Ureter (tissue), 1 donor: ENCODE data around the gene EARS2. TPM values are rescaled to one million over a fixed set of nuclear protein-coding genes. Genes with fewer than 3 reads are reported as not detected.
A peak's percentile ranks its signal among the peaks of the same experiment; 100 is the strongest.
"Not testable (repeated sequence)": the region's sequence is repeated elsewhere in the genome, so short reads cannot be mapped to it uniquely, and the experiment has no call there.

Experiments
- DNase-seq: peaks from one replicate; pipeline ENCODE4 v3.0.0-alpha.2; 2020; ENCODE audit warnings: low spot score
- total RNA-seq: library from RNA; stranded (reverse); gene quantifications from one replicate; pipeline ENCODE4 v1.2.4, GENCODE V29; 2023
- donor health status: DM: yes; HTN: yes; CAD: no.

Gene EARS2
- total RNA-seq: 45.6 TPM

DNA sequence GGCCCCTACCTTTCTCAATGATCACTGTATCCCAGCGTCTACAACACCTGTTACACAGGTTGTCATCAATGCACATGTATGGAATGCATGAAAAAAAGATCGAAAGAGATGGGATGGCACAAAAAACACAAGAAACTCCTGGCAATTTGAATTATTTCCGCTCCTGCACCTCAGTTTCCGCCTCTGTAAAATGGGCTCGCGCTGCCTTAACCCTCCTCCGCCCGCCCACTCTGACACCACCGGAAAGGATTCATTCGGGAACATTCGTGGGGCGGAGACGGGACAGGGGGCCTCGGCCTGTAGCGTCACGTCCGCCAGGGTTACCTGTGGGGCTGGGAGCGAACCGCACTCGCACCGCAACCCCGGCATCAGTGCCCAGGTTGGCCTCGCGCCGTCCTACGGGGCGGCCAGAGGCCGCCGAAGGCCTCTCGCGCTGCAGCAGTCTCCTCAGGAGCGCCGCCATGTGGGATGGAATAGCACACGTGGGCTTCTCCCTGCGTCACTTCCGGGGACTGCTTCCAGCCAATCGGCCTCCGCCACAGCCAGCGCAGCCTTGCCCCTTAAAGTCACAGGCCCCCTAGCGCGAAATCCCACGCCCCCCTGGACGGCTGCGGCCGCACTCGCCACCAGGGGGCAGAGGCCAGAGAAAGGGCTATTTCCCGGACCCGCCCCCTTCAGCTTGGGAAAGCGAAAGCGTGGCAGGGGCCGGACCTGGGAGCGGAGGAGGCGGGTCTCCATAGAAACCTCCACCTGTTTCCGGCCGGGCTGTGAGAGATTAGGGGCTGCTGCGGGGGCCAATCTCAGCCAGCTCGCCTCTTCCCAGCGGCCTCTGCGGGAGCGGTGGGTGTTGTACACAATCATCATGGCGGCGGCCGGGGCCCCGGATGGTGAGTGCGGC is at the start of gene EARS2, which contains the start of gene UBFD1:
Gene EARS2 (minus strand): TSS at position 470 of the 898 bp plus-strand sequence. CDS start 7 bp downstream, at position 463.
Gene UBFD1 (plus strand): TSS at position 847 of the 898 bp plus-strand sequence. CDS start 16 bp downstream, at position 863.
- peak; percentile 98 for DNase-seq

DNA sequence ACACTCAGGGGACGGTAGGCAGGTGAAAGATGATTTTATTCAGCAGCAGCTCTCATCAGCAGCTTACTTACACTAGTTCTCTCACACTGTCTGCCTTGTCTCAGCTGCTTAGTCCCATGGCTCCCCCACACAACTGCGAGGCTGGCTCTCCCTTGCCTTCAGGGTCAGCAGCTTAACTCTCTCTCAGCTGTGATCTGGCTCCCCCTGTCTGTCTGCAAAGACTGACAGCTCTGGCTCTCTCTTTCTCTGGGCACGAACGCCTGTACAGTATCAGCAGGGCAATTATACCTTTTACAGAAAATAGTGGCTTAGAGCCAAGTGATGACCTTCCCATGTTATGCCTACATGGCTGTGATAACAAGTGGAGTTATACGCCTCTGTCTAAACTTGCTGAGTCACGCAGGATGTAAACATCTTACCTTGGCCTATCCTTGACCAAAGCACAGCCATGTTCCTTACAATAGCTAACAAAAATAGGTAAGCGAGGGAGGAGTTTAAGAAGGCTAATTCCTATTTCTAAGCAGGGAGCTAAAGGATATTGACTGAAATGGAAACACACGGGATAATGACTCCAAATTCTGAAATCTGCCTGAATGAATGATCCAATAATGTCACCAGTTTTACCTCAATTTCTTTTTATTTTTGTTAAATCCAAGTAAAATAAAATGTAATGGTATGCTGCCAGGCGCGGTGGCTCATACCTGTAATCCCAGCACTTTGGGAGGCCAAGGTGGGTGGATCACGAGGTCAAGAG is 40.0 kb upstream of the EARS2 start:
- DNase-seq: no peak

DNA sequence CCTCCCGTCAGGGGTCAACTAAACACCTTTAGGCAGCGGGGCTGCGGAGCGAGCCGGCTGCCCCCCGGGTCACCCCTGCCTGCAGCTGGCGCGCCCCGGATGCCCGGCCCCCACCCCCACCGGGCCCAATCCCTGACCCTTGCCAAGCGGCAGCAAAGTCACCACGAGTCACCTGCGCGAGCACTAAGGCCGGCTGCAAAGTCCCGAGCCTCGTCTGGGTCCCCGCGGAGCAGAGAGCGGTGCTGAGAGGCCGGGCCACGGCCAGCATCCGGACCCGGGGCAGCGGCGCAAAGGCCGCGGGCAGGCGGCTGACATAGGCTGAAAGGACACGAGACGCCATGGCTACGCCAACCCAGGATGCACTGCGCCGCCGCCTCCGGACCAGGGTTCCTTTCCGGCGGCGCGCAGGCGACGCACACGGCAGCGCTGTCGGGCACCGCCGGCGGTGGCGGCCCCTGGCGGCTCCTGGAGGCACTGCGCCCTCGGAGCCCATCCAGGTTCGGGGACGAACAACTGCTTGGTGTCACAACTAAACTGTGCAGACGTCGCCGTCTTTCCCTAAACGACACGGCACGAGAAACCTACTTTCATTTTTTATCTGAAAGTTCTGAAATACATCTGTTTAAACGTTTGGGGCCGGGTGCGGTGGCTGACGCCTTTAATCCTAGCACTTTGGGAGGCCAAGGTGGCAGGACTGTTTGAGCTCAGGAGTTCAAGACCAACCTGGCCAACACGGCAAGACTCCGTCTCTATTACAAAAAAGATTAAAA is 39.0 kb upstream of the EARS2 start, which contains the start of gene NDUFAB1:
Gene NDUFAB1 (minus strand): TSS at position 366 of the 770 bp plus-strand sequence. CDS start 26 bp downstream, at position 340.
- DNase-seq: peak; percentile 90

DNA sequence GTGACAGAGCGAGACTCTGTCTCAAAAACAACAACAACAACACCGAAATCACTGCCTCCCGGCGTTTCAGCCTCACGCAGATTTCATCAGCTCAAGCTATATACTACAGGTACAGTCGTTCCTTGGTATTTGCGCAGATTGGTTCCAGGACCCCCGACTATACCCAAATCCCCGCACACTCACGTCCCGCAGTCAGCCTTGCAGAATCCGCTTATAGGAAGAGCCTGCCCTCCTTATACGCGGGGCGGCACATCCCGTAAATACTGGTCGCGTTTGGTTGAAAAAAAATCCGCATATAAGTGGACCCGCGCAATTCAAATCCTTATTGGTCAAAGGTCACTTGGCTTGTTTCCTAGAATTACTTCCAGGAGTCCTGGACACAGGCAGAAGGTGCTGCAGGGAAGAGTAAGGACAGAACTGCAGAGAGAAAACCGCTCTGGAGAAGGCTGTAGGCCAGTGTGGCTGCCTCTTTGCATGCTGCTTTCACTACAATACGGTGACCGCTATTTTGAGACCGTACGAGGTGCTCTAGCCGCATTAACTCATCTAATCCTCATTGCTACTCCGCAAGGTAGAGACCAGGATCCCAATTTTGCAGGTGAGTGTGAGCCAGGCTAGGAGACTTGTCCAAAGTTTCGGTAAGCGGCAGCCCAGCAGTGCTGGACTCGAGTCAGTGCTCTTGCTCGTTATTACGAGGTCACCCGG is 38.2 kb upstream of the EARS2 start:
- DNase-seq: no peak

DNA sequence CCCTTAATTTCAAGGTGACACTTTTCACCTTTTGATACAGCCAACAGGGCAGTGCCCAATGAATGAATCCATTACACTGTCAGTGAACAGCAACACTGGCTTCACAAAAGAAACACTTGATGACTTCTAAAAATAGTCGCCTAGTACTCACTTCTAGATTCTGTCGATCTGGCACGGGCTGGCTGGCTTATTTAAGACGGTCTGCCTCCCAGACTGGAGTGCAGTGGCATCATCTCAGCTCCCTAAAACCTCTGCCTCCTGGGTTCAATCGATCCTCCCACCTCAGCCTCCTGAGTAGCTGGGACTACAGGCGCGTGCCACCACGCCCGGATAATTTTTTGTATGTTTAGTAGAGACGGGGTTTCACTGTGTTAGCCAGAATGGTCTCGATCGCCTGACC is 37.0 kb upstream of the EARS2 start:
- DNase-seq: no peak

DNA sequence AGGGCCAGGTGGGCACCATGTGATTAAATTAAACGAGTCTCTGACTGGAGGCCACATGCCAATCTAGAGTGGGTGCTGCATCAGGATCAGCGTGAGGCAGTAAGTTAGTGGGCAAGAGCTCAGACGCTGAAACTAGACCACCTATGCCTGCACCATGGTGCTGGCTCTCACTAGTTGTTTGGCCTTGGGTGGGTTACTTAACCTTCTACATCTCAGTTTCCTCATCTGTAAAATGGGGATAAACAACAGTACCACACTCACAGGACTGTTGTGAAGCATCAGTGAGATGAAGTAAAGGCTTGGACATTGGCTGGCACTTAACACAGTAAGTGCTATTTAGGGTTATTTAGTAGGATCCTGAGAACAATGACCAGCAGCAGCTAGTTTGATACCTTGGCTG is 33.0 kb upstream of the EARS2 start:
- DNase-seq: no peak

DNA sequence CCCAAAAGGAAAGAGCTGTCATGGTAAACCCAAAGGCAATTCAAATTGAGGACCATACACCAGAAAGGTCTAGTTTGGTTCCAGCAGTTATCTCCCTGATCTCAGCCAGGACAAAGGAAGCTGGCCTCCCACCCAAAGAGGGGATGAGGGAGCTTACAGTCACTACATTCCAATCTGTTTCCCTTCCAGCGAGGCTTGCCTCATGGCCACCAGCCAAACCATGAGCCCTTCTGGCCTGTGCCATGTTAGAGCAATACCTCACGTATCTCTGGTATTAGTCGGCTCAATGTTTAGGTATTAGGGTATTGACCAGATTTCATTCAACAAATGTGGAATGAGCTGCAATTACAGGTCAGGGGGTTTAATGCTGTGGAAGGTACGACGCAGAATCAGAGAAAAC is 30.6 kb upstream of the EARS2 start:
- no peak for DNase-seq

DNA sequence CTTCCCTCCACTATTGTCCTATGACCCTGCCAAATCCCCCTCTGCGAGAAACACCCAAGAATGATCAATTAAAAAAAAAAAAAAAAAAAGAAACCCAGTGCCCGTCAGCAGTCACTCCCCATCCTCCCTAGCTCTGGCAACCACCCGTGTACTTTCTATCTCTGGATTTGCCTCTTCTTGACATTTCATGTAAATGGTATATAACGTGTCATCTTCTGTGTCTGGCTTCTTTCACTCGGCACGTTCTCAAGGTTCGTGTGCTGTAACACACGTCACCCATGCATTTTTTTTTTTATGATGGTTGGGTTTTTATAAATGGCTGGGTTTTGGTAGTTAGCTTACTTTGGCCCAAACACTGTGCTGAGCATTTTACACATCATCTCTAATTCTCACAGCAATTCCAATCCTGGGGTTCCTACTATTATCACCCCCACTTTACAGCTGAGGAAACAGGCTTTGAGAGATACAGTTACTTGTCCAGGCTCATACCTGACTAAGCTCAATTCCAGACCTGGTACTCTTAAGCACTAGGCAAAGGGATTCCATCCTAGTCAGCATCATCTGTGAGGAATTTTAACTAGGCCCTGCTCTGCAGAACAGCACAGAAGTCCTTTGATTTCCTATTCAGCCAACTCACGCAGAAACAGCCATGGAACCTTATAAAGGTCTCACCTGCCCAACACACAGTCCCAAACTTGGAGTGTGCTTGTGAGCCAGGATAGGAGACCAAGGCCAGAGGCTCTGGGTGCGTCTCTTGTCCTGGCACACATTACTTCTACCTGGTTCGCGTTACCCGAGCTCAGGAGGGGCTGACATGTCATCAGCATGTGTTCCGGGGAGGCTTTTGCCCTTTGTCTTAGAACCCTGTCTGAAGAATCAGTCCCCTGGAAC is 27.3 kb upstream of the EARS2 start:
- no peak for DNase-seq

DNA sequence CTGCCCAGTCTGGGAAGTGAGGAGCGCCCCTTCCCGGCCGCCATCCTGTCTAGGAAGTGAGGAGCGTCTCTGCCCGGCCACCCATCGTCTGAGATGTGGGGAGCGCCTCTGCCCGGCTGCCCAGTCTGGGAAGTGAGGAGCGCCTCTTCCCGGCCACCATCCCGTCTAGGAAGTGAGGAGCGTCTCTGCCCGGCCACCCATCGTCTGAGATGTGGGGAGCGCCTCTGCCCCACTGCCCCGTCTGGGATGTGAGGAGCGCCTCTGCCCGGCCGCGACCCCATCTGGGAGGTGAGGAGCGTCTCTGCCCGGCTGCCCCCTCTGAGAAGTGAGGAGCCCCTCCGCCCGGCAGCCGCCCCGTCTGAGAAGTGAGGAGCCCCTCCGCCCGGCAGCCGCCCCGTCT is 26.1 kb upstream of the EARS2 start:
- DNase-seq: not testable (repeated sequence)

DNA sequence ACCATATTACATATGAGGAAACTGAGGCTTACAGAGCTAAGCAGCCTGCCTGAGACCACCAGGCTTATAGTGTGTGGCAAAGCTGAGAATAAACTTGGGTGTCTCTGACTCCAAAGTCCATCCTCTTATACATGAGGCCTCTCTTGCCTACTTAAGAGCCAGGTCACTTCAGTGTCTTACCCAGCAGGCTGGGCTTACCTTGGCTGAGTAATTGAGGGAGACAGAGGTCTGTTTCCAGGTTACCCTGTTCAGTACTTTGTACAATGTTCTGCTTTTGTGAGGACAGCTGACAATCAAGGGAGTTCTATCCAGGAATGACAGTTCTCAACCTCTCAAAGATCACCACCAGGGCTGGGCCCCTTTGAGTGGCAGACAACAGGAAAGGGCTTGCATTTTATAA is 24.6 kb upstream of the EARS2 start:
- no peak for DNase-seq

DNA sequence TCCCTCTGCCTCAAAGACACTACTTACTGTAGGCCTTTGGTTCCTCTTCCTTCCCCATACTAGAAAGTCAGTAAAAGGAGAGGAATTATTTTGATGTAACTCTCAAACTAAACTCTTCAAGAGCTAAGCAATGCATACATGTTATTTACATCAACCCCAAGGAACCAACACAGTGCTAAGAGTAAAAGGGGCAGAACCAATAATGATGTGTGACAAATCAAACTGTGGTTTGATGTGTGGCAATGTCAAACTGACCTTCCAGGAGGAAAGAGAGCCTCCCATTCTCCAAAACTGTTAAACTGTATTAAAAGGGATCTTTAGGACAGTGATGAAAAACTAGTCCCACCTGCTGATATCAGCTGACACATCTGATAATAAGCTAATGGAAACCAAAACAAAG is 23.2 kb upstream of the EARS2 start:
- DNase-seq: no peak

DNA sequence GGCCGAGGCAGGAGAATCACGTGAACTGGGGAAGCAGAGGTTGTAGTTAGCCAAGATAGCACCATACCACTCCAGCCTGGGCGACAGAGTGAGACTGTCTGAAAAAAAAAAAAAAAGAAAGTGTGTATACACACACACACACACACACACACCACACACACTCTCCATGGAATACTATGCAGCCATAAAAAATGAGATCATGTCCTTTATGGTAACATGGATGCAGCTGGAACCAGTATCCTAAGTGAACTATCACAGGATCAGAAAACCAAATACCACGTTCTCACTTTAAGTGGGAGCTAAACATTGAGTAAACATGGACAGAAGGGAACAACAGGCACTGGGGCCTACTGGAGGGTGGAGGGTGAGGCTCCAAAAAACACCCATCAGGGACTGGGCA is 22.2 kb upstream of the EARS2 start:
- DNase-seq: no peak

DNA sequence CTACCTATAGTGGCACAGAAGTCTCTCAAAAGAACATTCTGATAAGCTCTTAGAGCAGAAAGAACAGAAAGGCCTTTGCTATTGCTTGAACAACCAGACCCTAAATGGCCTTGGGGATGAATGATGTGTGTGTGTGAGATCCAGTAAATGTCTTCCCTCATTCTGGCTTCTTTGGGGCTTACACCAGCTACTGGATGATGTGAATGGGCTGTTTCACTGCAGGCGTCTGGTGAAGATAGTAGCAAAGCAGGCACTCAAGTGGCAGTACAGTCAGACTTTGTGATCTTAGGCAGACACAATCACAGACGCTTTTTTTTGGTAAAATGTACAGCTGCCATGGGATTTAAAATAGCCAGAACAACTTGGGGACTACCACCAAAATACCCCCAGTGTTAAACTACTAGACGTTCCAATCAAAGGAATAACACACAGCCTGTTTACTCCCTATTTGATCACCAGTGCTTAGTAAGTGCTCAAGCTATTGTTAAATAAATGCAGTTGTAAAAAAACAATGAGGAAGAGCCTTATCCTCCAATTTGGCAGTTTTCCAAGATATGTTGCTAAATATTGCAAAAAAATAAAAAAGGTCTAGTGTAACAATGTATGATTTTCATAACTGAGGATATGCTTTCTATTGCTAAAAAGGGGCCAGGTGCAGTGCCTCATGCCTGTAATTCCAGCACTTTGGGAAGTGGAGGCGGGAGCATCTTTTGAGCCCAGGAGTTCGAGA is 21.1 kb upstream of the EARS2 start:
- no peak for DNase-seq

DNA sequence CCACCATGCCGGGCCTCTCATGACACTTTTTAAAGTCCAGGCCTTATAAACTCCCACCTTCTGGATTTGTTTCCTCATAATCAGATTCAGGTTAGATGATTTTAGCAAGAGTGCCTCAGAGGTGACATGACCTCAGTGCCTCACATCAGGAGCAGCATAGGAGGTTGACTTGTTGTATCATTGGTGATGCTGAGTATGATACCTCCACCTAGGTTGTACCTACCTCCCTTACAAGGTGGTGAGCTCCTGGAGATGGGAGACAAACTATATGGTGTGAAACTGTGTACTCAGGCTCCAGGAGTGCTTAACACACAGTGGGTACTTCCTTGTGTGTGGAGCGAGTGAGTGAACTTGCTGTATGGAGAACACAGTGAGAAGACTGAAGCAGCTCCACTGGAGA is 20.3 kb upstream of the EARS2 start:
- no peak for DNase-seq

DNA sequence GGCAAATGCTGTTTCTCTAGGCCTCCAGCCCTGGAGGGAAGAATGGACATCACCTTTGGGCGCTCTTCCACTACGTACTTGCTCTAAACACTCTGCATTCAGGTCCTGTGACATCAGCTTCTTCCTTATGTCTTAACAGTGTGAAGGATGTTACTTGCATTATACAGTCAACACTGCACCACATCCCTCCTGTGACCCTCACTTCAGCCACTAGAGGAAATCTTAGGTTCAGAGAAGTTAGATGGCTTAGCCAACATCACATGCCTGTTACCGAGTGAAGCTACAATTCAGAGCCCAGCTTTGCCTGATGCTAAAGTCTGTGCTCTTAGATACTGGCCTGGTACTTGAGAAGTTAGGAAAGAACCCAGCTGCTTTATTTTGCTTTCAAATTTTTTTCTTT is 18.7 kb upstream of the EARS2 start:
- no peak for DNase-seq

DNA sequence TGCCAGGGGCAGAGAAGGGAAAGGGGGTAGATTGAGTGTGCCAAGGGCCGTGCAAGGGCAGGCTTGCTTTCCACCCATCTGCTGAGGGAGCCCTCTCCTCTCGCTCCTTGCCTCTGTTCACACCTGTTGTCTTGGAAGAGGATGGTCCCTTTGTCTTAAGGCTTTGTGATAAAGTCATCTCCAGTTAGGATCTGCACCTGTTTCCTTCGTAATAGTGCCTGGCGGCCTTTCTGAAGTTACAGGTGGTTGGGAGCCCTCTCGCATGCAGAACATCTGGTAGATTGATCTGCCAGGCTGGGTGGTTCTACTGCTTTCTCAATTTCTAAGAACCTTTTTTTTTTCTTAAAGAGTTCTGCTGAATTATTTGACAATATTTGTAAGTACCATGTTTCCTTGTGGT is 16.7 kb upstream of the EARS2 start:
- DNase-seq: no peak

DNA sequence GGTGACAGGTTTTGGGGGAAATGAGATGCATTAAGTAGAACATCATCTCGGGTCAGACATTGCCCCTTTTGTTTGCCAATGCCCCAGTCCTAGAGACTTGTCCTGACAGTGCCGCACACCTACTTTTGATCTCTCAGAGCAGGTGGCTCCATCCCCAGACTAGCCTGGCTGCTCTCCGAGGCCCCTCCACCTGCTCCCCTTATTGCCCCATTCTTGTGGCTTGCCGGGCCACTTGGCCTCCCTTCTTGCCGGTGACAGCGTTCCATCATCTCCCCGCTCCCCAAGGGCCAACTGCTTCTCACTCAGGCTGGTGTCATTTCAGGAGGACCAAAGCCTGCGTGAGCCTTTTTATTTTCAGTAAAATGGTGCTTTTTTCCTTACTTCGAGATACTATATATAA is 15.2 kb upstream of the EARS2 start:
- no peak for DNase-seq

DNA sequence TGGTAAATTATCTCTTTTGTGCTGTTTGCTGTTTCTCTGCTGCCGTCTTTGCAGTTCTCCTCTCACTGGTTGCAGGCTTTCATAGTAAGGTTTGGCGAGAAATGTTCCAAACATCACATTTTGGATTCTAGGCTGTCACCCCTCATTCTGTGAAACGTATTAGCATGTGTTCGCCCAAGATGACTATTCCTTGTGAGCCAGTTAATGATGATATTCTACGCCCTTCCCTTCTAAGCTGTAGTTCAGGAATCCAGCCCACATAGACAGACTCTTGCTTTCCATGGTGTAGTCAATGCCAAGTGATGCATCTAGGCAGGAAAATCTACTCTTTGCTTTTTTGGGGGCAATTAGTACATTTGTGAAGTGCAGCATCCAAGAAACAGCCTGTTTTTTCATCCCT is 14.7 kb upstream of the EARS2 start:
- no peak for DNase-seq

DNA sequence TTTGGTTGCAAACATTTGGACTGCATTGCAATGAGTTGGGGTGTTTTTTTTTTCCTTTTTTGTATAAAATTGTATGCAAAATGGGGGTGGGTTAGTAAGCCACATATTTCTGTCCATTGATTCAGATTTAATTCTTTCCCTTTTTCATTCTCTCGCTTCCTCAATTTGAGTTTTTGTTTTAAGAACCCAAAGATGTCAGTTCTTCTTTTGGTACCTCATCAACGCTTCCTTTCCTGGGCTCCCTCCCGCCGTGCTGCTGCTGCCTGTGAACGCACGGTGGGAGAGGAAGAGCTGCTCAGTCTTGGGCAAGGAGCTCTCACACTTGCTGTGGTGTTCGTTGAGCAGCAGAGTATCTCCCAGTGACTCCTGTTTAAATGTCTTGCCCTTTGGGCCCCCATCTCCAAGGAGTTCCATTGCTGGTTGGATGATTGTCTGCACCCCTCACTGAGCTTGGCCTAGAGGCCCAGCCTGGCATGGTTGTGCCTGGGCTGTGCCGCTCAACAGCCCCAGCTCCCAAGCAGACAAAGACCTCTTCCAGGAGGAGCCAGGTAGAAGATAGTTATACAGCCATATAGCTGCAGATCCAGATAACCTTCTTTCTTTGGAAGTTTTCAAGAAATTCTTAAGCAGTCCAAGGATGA is 14.0 kb upstream of the EARS2 start:
- no peak for DNase-seq
